Panc1 (cell line): ENCODE measurements around the gene SND1. TPM values are rescaled to one million over a fixed set of nuclear protein-coding genes. Genes with fewer than 3 reads are reported as not detected.

Experiments
- ATAC-seq: fragments of 200-7000 bp; cut with Tn5 transposase; 2 replicates; pipeline ENCODE4 v1.9.1; 2020; ENCODE audit warnings: mild to moderate bottlenecking, moderate library complexity
- BruUV-seq: library from RNA; stranded (reverse); fragments of 400-500 nt; replicated peaks from 2 replicates; lab custom pipeline; 2021; lab: Mats Ljungman, UMichigan
- CTCF ChIA-PET: fragments of 300-600 bp; sonication (Branson Sonifier 250); formaldehyde crosslinking; loops from one replicate; lab custom pipeline; 2022; ENCODE audit warnings: antibody characterized with exemption; lab: Charles Lee
- POLR2A ChIA-PET: fragments of 300-600 bp; sonication (Branson Sonifier 250); formaldehyde crosslinking; loops from one replicate; lab custom pipeline; 2022; ENCODE audit warnings: antibody characterized with exemption; lab: Charles Lee
- DNase-seq: peaks from one replicate; pipeline ENCODE4 v3.0.0-alpha.2; 2010; ENCODE audit warnings: low read depth, low spot score
- H3K27ac ChIP-seq: 2 replicates; pipeline ENCODE4 v1.5.1; 2011; ENCODE audit warnings: mild to moderate bottlenecking, low read length, inconsistent platforms
- H3K27me3 ChIP-seq: fragments of 200-500 bp; sonication (Bioruptor generic); 2 replicates; pipeline ENCODE4 v1.6.0; 2014; ENCODE audit warnings: low read length, inconsistent platforms; ENCODE audit not compliant: control insufficient read depth, insufficient read depth
- H3K36me3 ChIP-seq: fragments of 200-500 bp; sonication (Bioruptor generic); 2 replicates; pipeline ENCODE4 v1.5.1; 2014; ENCODE audit warnings: inconsistent platforms, mild to moderate bottlenecking, low read length, moderate library complexity; ENCODE audit not compliant: control insufficient read depth, insufficient read depth
- H3K4me1 ChIP-seq: 2 replicates; pipeline ENCODE4 v1.5.1; 2011; ENCODE audit warnings: inconsistent platforms, mild to moderate bottlenecking, low read length, moderate library complexity; ENCODE audit not compliant: control insufficient read depth, insufficient read depth
- H3K4me3 ChIP-seq, 2 experiments: 2 replicates each; pipeline ENCODE4 v1.5.1; 2011 to 2012; ENCODE audit warnings: low read depth in 2 of 2, low read length in 2 of 2, mild to moderate bottlenecking in 2 of 2, inconsistent platforms in 1 of 2, moderate library complexity in 1 of 2
- H3K9me3 ChIP-seq: fragments of 200-500 bp; sonication (Bioruptor generic); 2 replicates; pipeline ENCODE4 v1.5.1; 2014; ENCODE audit warnings: low read depth, mild to moderate bottlenecking, inconsistent platforms, low read length, moderate library complexity; ENCODE audit not compliant: control insufficient read depth, insufficient read depth
- POLR2AphosphoS5 ChIP-seq: IDR thresholded peaks from 2 replicates; pipeline ENCODE4 v1.6.1; 2012; ENCODE audit warnings: mild to moderate bottlenecking, low read depth, low read length, moderate library complexity
- SIN3A ChIP-seq: IDR thresholded peaks from 2 replicates; pipeline ENCODE4 v1.6.1; 2012; ENCODE audit warnings: low read depth, mild to moderate bottlenecking, low read length, moderate library complexity, borderline replicate concordance; ENCODE audit not compliant: insufficient read depth
- TCF7L2 ChIP-seq: IDR thresholded peaks from 2 replicates; pipeline ENCODE4 v1.6.1; 2011; ENCODE audit warnings: mild to moderate bottlenecking, low read depth, low read length, inconsistent platforms
- in situ Hi-C: cut with HindIII; loops from 2 replicates; pipeline ENCODE4 v1.10.0; 2016; ENCODE audit warnings: low sequenced_read_pairs, low pct_unique_long_range_greater_than_20kb
- intact Hi-C: fragments of 100-400 bp; cut with micrococcal nuclease; formaldehyde crosslinking; loops from one replicate; pipeline ENCODE4 v1.10.0; 2022; ENCODE audit not compliant: unreplicated experiment
- total RNA-seq: library from RNA; stranded (reverse); gene quantifications from one replicate; pipeline ENCODE4 v1.2.1, GENCODE V29; 2021; ENCODE audit not compliant: unreplicated experiment
- TF ChIP-seq, protein P1 (sequence below): fragments of 450-650 bp; IDR thresholded peaks from 2 replicates; pipeline ENCODE4 v1.5.1; 2017; ENCODE audit warnings: mild to moderate bottlenecking
- TF ChIP-seq, protein P2 (sequence below), 2 experiments: IDR thresholded peaks; 2 replicates each; pipeline ENCODE4 v1.6.1; 2011 to 2012; ENCODE audit warnings: low read depth in 2 of 2, control low read depth in 1 of 2, low read length in 1 of 2, mild to moderate bottlenecking in 1 of 2, moderate library complexity in 1 of 2; ENCODE audit not compliant: insufficient read depth in 1 of 2

Gene SND1
- total RNA-seq, 1 experiment from 2014 or later, result 176 TPM

DNA sequence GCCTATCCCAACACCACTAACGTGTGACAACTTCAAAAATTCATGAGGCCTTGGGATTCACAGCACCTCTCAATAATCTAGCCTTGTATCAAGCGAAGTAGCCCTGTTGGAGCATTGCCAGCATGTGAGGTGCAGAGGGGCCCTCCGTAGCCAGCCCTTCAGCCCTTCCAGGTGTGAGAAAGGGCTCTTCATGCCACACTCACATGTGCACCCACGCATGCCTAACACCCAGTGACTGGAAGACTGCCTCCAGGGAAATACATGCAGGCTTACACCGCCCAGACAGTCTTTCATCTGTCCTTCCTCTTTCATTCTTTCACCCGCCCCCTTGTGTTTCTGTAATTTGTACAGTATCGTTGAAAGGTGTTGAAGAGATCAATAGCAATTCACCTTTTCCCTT is 353.1 kb downstream of the SND1 start:
- Histone ChIP-seq H3K4me3 (no peak overlapping the region), H3K27ac (no peak overlapping the region), H3K4me1 (no peaks in the 10 kb centered on the region), H3K9me3 (no peaks in the 10 kb centered on the region), H3K36me3 (no peaks in the 10 kb centered on the region; the same call in 1 of the 2 replicates), H3K27me3 (no peaks in the 10 kb centered on the region)
- BruUV-seq, result no TSS peak
- ChIA-PET CTCF (no interaction called here), POLR2A (no interaction called here)
- in situ Hi-C loops, result no loop called here
- intact Hi-C loops, result no loop called here
- TF ChIP-seq, protein P1, sequence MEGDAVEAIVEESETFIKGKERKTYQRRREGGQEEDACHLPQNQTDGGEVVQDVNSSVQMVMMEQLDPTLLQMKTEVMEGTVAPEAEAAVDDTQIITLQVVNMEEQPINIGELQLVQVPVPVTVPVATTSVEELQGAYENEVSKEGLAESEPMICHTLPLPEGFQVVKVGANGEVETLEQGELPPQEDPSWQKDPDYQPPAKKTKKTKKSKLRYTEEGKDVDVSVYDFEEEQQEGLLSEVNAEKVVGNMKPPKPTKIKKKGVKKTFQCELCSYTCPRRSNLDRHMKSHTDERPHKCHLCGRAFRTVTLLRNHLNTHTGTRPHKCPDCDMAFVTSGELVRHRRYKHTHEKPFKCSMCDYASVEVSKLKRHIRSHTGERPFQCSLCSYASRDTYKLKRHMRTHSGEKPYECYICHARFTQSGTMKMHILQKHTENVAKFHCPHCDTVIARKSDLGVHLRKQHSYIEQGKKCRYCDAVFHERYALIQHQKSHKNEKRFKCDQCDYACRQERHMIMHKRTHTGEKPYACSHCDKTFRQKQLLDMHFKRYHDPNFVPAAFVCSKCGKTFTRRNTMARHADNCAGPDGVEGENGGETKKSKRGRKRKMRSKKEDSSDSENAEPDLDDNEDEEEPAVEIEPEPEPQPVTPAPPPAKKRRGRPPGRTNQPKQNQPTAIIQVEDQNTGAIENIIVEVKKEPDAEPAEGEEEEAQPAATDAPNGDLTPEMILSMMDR, result no peak
- no peak for TF ChIP-seq SIN3A
- TF ChIP-seq, protein P2, sequence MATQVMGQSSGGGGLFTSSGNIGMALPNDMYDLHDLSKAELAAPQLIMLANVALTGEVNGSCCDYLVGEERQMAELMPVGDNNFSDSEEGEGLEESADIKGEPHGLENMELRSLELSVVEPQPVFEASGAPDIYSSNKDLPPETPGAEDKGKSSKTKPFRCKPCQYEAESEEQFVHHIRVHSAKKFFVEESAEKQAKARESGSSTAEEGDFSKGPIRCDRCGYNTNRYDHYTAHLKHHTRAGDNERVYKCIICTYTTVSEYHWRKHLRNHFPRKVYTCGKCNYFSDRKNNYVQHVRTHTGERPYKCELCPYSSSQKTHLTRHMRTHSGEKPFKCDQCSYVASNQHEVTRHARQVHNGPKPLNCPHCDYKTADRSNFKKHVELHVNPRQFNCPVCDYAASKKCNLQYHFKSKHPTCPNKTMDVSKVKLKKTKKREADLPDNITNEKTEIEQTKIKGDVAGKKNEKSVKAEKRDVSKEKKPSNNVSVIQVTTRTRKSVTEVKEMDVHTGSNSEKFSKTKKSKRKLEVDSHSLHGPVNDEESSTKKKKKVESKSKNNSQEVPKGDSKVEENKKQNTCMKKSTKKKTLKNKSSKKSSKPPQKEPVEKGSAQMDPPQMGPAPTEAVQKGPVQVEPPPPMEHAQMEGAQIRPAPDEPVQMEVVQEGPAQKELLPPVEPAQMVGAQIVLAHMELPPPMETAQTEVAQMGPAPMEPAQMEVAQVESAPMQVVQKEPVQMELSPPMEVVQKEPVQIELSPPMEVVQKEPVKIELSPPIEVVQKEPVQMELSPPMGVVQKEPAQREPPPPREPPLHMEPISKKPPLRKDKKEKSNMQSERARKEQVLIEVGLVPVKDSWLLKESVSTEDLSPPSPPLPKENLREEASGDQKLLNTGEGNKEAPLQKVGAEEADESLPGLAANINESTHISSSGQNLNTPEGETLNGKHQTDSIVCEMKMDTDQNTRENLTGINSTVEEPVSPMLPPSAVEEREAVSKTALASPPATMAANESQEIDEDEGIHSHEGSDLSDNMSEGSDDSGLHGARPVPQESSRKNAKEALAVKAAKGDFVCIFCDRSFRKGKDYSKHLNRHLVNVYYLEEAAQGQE (IDR thresholded peaks at IDR 0.05; ENCODE audit: insufficient read depth in 1 of 2, low read depth in 2 of 2, low read length in 1 of 2), result no peak
- no peak for TF ChIP-seq POLR2AphosphoS5
- TF ChIP-seq TCF7L2, result no peak
- ATAC-seq (no peak), DNase-seq (no peak)

DNA sequence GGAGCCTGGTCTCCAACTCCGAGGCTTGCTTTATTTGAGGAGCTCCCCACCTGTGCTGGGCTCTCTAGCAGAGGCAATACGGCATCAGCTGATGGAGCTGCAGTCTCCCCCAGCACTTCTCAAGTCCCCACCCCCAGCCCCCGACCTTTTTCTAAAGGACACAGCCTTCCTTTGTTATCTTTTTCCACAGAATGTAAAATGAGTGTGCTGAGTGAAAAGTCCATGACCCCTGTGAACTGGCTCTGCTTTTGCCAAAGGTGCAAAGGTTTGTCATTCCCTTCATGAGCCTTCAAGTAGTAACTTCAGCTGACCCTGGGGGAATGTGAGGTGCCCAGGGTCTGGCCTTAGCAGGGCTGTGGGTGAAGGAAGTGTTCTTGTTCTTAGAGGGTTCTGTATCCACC is 353.8 kb downstream of the SND1 start:
- DNase-seq, result no peak
- H3K4me3 ChIP-seq, result no peak overlapping the region
- intact Hi-C loops, result no loop called here
- in situ Hi-C loops, result no loop called here
- no peaks in the 10 kb centered on the region; the same call in 1 of the 2 replicates for H3K36me3 ChIP-seq
- ChIA-PET CTCF (no interaction called here), POLR2A (no interaction called here)
- no peaks in the 10 kb centered on the region for H3K9me3 ChIP-seq
- H3K27ac ChIP-seq, result no peak overlapping the region
- no TSS peak for BruUV-seq
- TF ChIP-seq, protein P1, result no peak
- no peak for TF ChIP-seq TCF7L2
- TF ChIP-seq SIN3A, result no peak
- TF ChIP-seq, protein P2 (IDR thresholded peaks at IDR 0.05; ENCODE audit: insufficient read depth in 1 of 2, low read depth in 2 of 2, low read length in 1 of 2), result no peak
- no peaks in the 10 kb centered on the region for H3K27me3 ChIP-seq
- ATAC-seq, result no peak
- no peaks in the 10 kb centered on the region for H3K4me1 ChIP-seq
